ENCODE results near the gene NLGN1. TPM values are rescaled to one million over a fixed set of nuclear protein-coding genes. Genes with fewer than 3 reads are reported as not detected.

Gene NLGN1
- total RNA-seq, 4 donors from 2014 or later = 0.80 to 4.4 (median 1.8) TPM

GRCh38 chr3:174331095-174331800 is 933.7 kb downstream of the NLGN1 start:
- intact Hi-C loops (cut with DNase I; ENCODE audit: low total_unique reads) = no loop called here
- WGBS, 2 donors = 67 to 88% methylated on average over 6 of the region's 6 CpGs
- TF ChIP-seq POLR2A (IDR thresholded peaks at IDR 0.05) = no peak
- TF ChIP-seq CTCF (IDR thresholded peaks at IDR 0.05) = no peak
- H3K4me3 ChIP-seq (ENCODE audit: low read depth, poor library complexity, severe bottlenecking) = no peak overlapping the region
- no peak for DNase-seq (ENCODE audit: low spot score in 2 of 2)

- H3K4me3 ChIP-seq (ENCODE audit: low read depth, poor library complexity, severe bottlenecking) = no peak overlapping the region
- intact Hi-C loops (cut with DNase I; ENCODE audit: low total_unique reads) = no loop called here
- WGBS, 2 donors = 77 to 79% methylated on average over 2 of the region's 2 CpGs
- no peak for DNase-seq (ENCODE audit: low spot score in 2 of 2)
- TF ChIP-seq POLR2A (IDR thresholded peaks at IDR 0.05) (no peak), CTCF (IDR thresholded peaks at IDR 0.05) (no peak)
These were observed 934.8 kb downstream of the NLGN1 start for GRCh38 chr3:174332391-174332790.

- WGBS, 2 donors = 85 to 86% methylated on average over 2 of the region's 2 CpGs
- TF ChIP-seq POLR2A (IDR thresholded peaks at IDR 0.05) = no peak
- intact Hi-C loops (cut with DNase I; ENCODE audit: low total_unique reads) = no loop called here
- DNase-seq (ENCODE audit: low spot score in 2 of 2) = no peak
- no peak overlapping the region for H3K4me3 ChIP-seq (ENCODE audit: low read depth, poor library complexity, severe bottlenecking)
These were observed 936.1 kb downstream of the NLGN1 start for GRCh38 chr3:174333640-174334039.

GRCh38 chr3:174334111-174334510 is 936.6 kb downstream of the NLGN1 start:
- no peak overlapping the region for H3K4me3 ChIP-seq (ENCODE audit: low read depth, poor library complexity, severe bottlenecking)
- 74 to 80% methylated on average over 3 of the region's 3 CpGs for WGBS, 2 donors
- TF ChIP-seq POLR2A (IDR thresholded peaks at IDR 0.05) = no peak
- TF ChIP-seq CTCF (IDR thresholded peaks at IDR 0.05) = no peak
- intact Hi-C loops (cut with DNase I; ENCODE audit: low total_unique reads) = no loop called here
- DNase-seq (ENCODE audit: low spot score in 2 of 2) = no peak

GRCh38 chr3:174335324-174335723 is 937.8 kb downstream of the NLGN1 start:
- intact Hi-C loops (cut with DNase I; ENCODE audit: low total_unique reads) = no loop called here
- 86 to 100% methylated on average over 1 of the region's 1 CpG for WGBS, 2 donors
- DNase-seq (ENCODE audit: low spot score in 2 of 2) = no peak
- TF ChIP-seq CTCF (IDR thresholded peaks at IDR 0.05) (no peak), POLR2A (IDR thresholded peaks at IDR 0.05) (no peak)
- no peak overlapping the region for H3K4me3 ChIP-seq (ENCODE audit: low read depth, poor library complexity, severe bottlenecking)

GRCh38 chr3:174335910-174336309 is 938.4 kb downstream of the NLGN1 start:
- intact Hi-C loops (cut with DNase I; ENCODE audit: low total_unique reads) = no loop called here
- TF ChIP-seq POLR2A (IDR thresholded peaks at IDR 0.05) = no peak
- TF ChIP-seq CTCF (IDR thresholded peaks at IDR 0.05) = no peak
- no peak for DNase-seq (ENCODE audit: low spot score in 2 of 2)
- no peak overlapping the region for H3K4me3 ChIP-seq (ENCODE audit: low read depth, poor library complexity, severe bottlenecking)

All from lower leg skin (tissue), 4 donors.